Bronchial epithelial cell (primary cell): Measurements from ENCODE around the gene NPNT. TPM values are rescaled to one million over a fixed set of nuclear protein-coding genes. Genes with fewer than 3 reads are reported as not detected.

Experiments
- DNase-seq: peaks from one replicate; pipeline ENCODE4 v3.0.0-alpha.2; 2010; ENCODE audit warnings: low read depth
- FAIRE-seq: peaks from 2 replicates; lab custom pipeline; 2011; peaks lifted over from hg19 to GRCh38; lab: Jason Lieb, UNC
- H3K27me3 ChIP-seq: 2 replicates; pipeline ENCODE4 v1.5.1; 2011; ENCODE audit warnings: low read length; ENCODE audit not compliant: control insufficient read depth, insufficient read depth
- H3K36me3 ChIP-seq: 2 replicates; pipeline ENCODE4 v1.5.1; 2011; ENCODE audit warnings: low read length; ENCODE audit not compliant: control insufficient read depth, insufficient read depth
- H3K4me3 ChIP-seq: 2 replicates; pipeline ENCODE4 v1.5.1; 2011; ENCODE audit warnings: mild to moderate bottlenecking, low read depth, low read length, control low read depth
- total RNA-seq: library from RNA; depleted of rRNA; stranded (reverse); fragments of >200 nt; gene quantifications from 2 replicates; pipeline ENCODE4 v1.2.1, GENCODE V29; 2014
- TF ChIP-seq, protein P1 (sequence below): IDR thresholded peaks from 2 replicates; pipeline ENCODE4 v1.5.1; 2011; ENCODE audit warnings: mild to moderate bottlenecking, moderate library complexity, low read length, control low read depth, inconsistent platforms; ENCODE audit not compliant: insufficient read depth, severe bottlenecking

NPNT gene
- total RNA-seq, 1 donor from 2014 or later, result 1.1 TPM

DNA sequence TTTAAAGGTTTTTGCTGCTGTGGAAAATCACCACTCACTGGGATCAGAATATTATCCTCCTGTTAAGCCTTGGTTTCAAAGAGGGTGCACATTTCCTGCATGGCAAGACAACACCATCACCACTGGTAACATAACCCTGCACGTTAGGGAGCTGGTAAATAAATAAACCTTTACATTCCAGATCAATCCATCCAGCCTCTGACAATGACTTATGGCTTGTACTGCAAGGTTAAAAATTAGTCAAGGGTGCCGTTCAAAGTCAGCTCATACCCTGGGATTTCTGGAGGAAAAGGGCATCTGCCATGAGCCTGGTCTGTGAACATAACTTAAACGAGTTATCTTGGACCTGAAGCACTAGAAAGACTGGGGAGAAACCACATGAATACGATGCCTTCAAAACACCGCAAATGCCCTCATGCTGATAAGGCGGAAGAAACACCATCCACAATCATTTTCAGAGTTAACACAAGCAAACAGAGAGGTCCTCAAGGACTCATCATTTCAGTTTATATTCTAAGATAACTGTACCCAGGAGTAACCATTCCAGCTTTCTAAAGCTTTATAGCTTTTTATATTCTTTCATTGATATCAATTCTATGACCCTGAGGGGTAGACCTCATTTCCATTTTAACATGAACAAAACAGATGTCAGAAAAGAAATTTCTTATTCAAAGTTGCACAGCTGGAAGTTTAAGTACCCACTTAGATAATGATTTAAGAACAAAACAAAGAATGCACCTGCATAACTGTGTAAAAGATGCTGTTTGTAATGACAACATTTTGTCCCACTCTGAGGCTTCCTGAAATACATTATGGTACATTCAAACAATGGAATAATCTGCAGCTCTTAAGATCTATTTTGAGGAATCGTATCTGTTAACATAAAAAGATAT is 103.1 kb downstream of the NPNT start:
- DNase-seq (no peak), FAIRE-seq (no peak)
- TF ChIP-seq, protein P1, sequence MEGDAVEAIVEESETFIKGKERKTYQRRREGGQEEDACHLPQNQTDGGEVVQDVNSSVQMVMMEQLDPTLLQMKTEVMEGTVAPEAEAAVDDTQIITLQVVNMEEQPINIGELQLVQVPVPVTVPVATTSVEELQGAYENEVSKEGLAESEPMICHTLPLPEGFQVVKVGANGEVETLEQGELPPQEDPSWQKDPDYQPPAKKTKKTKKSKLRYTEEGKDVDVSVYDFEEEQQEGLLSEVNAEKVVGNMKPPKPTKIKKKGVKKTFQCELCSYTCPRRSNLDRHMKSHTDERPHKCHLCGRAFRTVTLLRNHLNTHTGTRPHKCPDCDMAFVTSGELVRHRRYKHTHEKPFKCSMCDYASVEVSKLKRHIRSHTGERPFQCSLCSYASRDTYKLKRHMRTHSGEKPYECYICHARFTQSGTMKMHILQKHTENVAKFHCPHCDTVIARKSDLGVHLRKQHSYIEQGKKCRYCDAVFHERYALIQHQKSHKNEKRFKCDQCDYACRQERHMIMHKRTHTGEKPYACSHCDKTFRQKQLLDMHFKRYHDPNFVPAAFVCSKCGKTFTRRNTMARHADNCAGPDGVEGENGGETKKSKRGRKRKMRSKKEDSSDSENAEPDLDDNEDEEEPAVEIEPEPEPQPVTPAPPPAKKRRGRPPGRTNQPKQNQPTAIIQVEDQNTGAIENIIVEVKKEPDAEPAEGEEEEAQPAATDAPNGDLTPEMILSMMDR, result no peak
- H3K36me3 ChIP-seq, result no peaks in the 10 kb centered on the region
- no peak overlapping the region for H3K4me3 ChIP-seq
- H3K27me3 ChIP-seq, result no peaks in the 10 kb centered on the region

DNA sequence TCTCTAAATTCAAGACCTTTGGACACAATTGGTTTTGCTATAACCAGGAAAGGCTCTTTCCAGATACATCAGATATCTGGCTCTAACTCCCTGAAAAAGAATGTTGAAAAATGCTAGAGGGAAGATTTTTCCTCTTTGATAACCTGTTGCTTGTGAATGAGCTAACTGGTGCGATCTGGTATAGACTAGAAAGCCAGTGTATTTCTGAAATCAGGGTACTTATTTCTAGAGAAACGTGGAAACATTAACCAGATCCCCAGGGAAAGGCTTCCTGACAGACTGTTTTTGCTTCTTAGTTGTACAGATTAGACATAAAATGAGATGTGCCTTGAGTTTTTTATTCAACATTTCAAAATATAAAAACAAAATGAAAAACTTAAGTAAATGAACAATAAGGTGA is 107.7 kb downstream of the NPNT start:
- Histone ChIP-seq H3K4me3 (no peak overlapping the region), H3K27me3 (no peaks in the 10 kb centered on the region), H3K36me3 (no peaks in the 10 kb centered on the region)
- TF ChIP-seq, protein P1, result no peak
- DNase-seq (no peak), FAIRE-seq (no peak)

- Histone ChIP-seq H3K27me3 (no peaks in the 10 kb centered on the region), H3K4me3 (no peak overlapping the region), H3K36me3 (no peaks in the 10 kb centered on the region)
- TF ChIP-seq, protein P1, result no peak
- no peak for FAIRE-seq
- no peak for DNase-seq
Observed at GRCh38 chr4:106010761-106011160, 115.5 kb downstream of the NPNT start.

DNA sequence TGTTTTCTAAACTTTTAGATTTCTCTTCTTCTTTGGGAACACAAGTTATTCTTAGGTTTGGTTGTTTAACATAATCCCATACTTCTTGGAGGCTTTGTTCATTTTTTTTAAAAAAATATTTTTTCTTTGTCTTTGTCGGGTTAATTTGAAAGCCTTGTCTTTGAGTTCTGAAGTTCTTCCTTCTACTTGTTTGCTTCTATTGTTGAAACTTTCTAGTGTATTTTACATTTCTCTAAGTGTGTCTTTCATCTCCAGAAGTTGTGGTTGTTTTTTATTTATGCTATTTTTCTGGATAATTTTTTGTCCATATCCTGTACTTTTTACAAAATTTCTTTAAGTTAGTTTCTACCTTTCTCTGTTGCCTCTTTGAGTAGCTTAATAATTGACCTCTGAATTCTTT is 116.1 kb downstream of the NPNT start:
- H3K36me3 ChIP-seq, result no peaks in the 10 kb centered on the region
- DNase-seq (no peak), FAIRE-seq (no peak)
- no peak overlapping the region for H3K4me3 ChIP-seq
- no peaks in the 10 kb centered on the region for H3K27me3 ChIP-seq
- TF ChIP-seq, protein P1, result no peak

GRCh38 chr4:106017975-106018374 is 122.7 kb downstream of the NPNT start:
- TF ChIP-seq, protein P1, result no peak
- FAIRE-seq, result no peak
- H3K4me3 ChIP-seq, result no peak overlapping the region

More at GRCh38 chr4:106017975-106018374, 122.7 kb downstream of the NPNT start:
- H3K27me3 ChIP-seq, result no peaks in the 10 kb centered on the region
- no peak for DNase-seq
- H3K36me3 ChIP-seq, result no peaks in the 10 kb centered on the region
